ENCODE data around the gene TRPT1.

DNA sequence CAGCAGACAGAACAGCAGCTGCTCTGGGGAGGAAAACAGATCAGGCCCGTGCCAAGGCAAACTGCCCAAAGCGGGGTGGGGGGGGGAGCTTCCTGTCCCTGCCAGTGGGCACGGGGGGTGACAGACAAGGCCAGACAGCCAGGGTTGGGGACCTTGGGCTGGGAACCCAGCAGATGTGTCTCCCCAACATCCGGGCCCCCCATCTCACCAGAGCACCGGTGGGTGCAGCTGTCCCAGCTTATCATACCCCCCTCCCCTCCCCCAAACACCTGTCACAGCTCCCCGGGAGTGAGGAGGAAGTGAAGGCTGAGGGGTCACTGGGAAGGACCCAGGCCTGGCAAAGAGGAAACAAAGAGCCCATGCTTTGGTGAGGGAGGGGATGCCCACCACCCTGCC, 19.4 kb upstream of the TRPT1 start:
- no peak for TF ChIP-seq NR3C1 (CRISPR knock-in tag; conservative IDR thresholded peaks at IDR 0.05; ENCODE audit: low read depth)
- TF ChIP-seq ESRRA (CRISPR knock-in tag; IDR thresholded peaks at IDR 0.05; ENCODE audit: borderline replicate concordance), result 0 out of 2 replicates have a peak, but pooled peaks have one; percentile 7
- TF ChIP-seq TEAD1 (CRISPR knock-in tag; IDR thresholded peaks at IDR 0.05), result no peak
- TF ChIP-seq, protein P1, sequence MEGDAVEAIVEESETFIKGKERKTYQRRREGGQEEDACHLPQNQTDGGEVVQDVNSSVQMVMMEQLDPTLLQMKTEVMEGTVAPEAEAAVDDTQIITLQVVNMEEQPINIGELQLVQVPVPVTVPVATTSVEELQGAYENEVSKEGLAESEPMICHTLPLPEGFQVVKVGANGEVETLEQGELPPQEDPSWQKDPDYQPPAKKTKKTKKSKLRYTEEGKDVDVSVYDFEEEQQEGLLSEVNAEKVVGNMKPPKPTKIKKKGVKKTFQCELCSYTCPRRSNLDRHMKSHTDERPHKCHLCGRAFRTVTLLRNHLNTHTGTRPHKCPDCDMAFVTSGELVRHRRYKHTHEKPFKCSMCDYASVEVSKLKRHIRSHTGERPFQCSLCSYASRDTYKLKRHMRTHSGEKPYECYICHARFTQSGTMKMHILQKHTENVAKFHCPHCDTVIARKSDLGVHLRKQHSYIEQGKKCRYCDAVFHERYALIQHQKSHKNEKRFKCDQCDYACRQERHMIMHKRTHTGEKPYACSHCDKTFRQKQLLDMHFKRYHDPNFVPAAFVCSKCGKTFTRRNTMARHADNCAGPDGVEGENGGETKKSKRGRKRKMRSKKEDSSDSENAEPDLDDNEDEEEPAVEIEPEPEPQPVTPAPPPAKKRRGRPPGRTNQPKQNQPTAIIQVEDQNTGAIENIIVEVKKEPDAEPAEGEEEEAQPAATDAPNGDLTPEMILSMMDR (IDR thresholded peaks at IDR 0.05), result no peak
- TF ChIP-seq TP53 (CRISPR knock-in tag; IDR thresholded peaks at IDR 0.05), result no peak
- TF ChIP-seq ELF4 (CRISPR knock-in tag; IDR thresholded peaks at IDR 0.05; ENCODE audit: low read depth), result no peak
- TF ChIP-seq FOXK1 (CRISPR knock-in tag; IDR thresholded peaks at IDR 0.05), result no peak
- TF ChIP-seq, protein P2, sequence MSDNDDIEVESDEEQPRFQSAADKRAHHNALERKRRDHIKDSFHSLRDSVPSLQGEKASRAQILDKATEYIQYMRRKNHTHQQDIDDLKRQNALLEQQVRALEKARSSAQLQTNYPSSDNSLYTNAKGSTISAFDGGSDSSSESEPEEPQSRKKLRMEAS (CRISPR knock-in tag; IDR thresholded peaks at IDR 0.05), result no peak
- no peak for TF ChIP-seq ZBTB21 (CRISPR knock-in tag; IDR thresholded peaks at IDR 0.05; ENCODE audit: borderline replicate concordance)
